H9 (cell line): Measurements from ENCODE around the gene LHFPL6. TPM values are rescaled to one million over a fixed set of nuclear protein-coding genes. Genes with fewer than 3 reads are reported as not detected.

Experiments used
- DNase-seq: peaks from one replicate; pipeline ENCODE4 v3.0.0-alpha.2; 2017
- H2AFZ ChIP-seq: one replicate; pipeline ENCODE4 v1.6.1; 2013; ENCODE audit warnings: mild to moderate bottlenecking, low read length, control low read depth, moderate library complexity
- H2AK5ac ChIP-seq: 2 replicates; pipeline ENCODE4 v1.6.1; 2013; ENCODE audit warnings: low read length, control low read depth, mixed read lengths; ENCODE audit not compliant: insufficient read length
- H2BK120ac ChIP-seq: one replicate; pipeline ENCODE4 v1.6.1; 2013; ENCODE audit warnings: low read depth, mild to moderate bottlenecking, low read length, control low read depth, inconsistent platforms; ENCODE audit not compliant: poor library complexity, severe bottlenecking
- H2BK12ac ChIP-seq: 2 replicates; pipeline ENCODE4 v1.6.1; 2013; ENCODE audit warnings: low read length, control low read depth, mixed read lengths, low read depth; ENCODE audit not compliant: insufficient read length
- H2BK15ac ChIP-seq: 2 replicates; pipeline ENCODE4 v1.6.1; 2013; ENCODE audit warnings: low read depth, low read length, control low read depth
- H2BK20ac ChIP-seq: one replicate; pipeline ENCODE4 v1.6.1; 2013; ENCODE audit warnings: low read depth, mild to moderate bottlenecking, low read length, control low read depth, inconsistent platforms; ENCODE audit not compliant: poor library complexity, severe bottlenecking
- H2BK5ac ChIP-seq: 2 replicates; pipeline ENCODE4 v1.6.1; 2013; ENCODE audit warnings: low read length, control low read depth, mixed read lengths; ENCODE audit not compliant: insufficient read length
- H3K14ac ChIP-seq: 2 replicates; pipeline ENCODE4 v1.6.1; 2013; ENCODE audit warnings: low read length, control low read depth; ENCODE audit not compliant: insufficient read depth
- H3K18ac ChIP-seq: 2 replicates; pipeline ENCODE4 v1.6.1; 2013; ENCODE audit warnings: low read depth, mild to moderate bottlenecking, mixed read lengths, low read length, control low read depth; ENCODE audit not compliant: insufficient read length
- H3K23ac ChIP-seq: 2 replicates; pipeline ENCODE4 v1.6.1; 2013; ENCODE audit warnings: low read length, control low read depth, mixed read lengths, low read depth; ENCODE audit not compliant: insufficient read length
- H3K23me2 ChIP-seq: 2 replicates; pipeline ENCODE4 v1.6.1; 2013; ENCODE audit warnings: low read depth, mild to moderate bottlenecking, mixed read lengths, low read length, control low read depth; ENCODE audit not compliant: insufficient read length, poor library complexity, severe bottlenecking
- H3K27ac ChIP-seq: 2 replicates; pipeline ENCODE4 v1.5.1; 2013; ENCODE audit warnings: low read length, control low read depth, mixed read lengths, low read depth; ENCODE audit not compliant: insufficient read length
- H3K27me3 ChIP-seq: 2 replicates; pipeline ENCODE4 v1.6.1; 2013; ENCODE audit warnings: low read length, control low read depth, inconsistent platforms; ENCODE audit not compliant: insufficient read depth
- H3K4ac ChIP-seq: 2 replicates; pipeline ENCODE4 v1.6.1; 2013; ENCODE audit warnings: low read depth, mild to moderate bottlenecking, control low read depth, inconsistent platforms, low read length, moderate library complexity
- H3K4me1 ChIP-seq: 2 replicates; pipeline ENCODE4 v1.6.1; 2013; ENCODE audit warnings: low read length, control low read depth, inconsistent platforms; ENCODE audit not compliant: insufficient read depth
- H3K4me2 ChIP-seq: 2 replicates; pipeline ENCODE4 v1.6.1; 2013; ENCODE audit warnings: low read length, control low read depth, mixed read lengths; ENCODE audit not compliant: insufficient read length, insufficient read depth
- H3K56ac ChIP-seq: 2 replicates; pipeline ENCODE4 v1.6.1; 2013; ENCODE audit warnings: low read depth, mild to moderate bottlenecking, mixed read lengths, low read length, control low read depth; ENCODE audit not compliant: insufficient read length
- H3K79me1 ChIP-seq: 2 replicates; pipeline ENCODE4 v1.6.1; 2013; ENCODE audit warnings: low read depth, mild to moderate bottlenecking, moderate library complexity, low read length, control low read depth, inconsistent platforms; ENCODE audit not compliant: insufficient read depth, poor library complexity, severe bottlenecking
- H3K79me2 ChIP-seq: 2 replicates; pipeline ENCODE4 v1.6.1; 2013; ENCODE audit warnings: low read length, control low read depth, inconsistent platforms; ENCODE audit not compliant: insufficient read depth
- H3K9ac ChIP-seq: 2 replicates; pipeline ENCODE4 v1.6.1; 2013; ENCODE audit warnings: low read length, control low read depth, mixed read lengths; ENCODE audit not compliant: insufficient read length; ENCODE audit errors: extremely low read depth
- H3K9me3 ChIP-seq: one replicate; pipeline ENCODE4 v1.6.1; 2013; ENCODE audit warnings: low read depth, low read length, inconsistent platforms; ENCODE audit not compliant: control insufficient read depth
- H3T11ph ChIP-seq: one replicate; pipeline ENCODE4 v1.6.1; 2013; ENCODE audit warnings: mild to moderate bottlenecking, low read length, control low read depth, inconsistent platforms
- H4K20me1 ChIP-seq: one replicate; pipeline ENCODE4 v1.6.1; 2013; ENCODE audit not compliant: control insufficient read depth, insufficient read length, insufficient read depth
- H4K5ac ChIP-seq: 2 replicates; pipeline ENCODE4 v1.6.1; 2013; ENCODE audit warnings: low read depth, mild to moderate bottlenecking, mixed read lengths, low read length, control low read depth; ENCODE audit not compliant: insufficient read length
- H4K8ac ChIP-seq: replicated peaks from 2 replicates; pipeline ENCODE4 v1.6.1; 2013; ENCODE audit warnings: low read length, control low read depth, mixed read lengths, low read depth; ENCODE audit not compliant: insufficient read length
- H4K91ac ChIP-seq: 2 replicates; pipeline ENCODE4 v1.6.1; 2013; ENCODE audit warnings: low read depth, mild to moderate bottlenecking, moderate library complexity, mixed read lengths, low read length, control low read depth; ENCODE audit not compliant: insufficient read length
- H3K27ac Mint-ChIP-seq, 3 experiments: 2 replicates in 2 of 3; 3 replicates in 1 of 3; pipeline ENCODE4 v1.8.0; 2020 to 2021; ENCODE audit warnings: mixed read lengths in 3 of 3, mild to moderate bottlenecking in 1 of 3, moderate library complexity in 1 of 3
- H3K27me3 Mint-ChIP-seq: 2 replicates; pipeline ENCODE4 v1.8.0; 2021; ENCODE audit warnings: low read depth, mild to moderate bottlenecking, moderate library complexity, mixed read lengths
- H3K36me3 Mint-ChIP-seq, 3 experiments: 2 replicates in 2 of 3; 3 replicates in 1 of 3; pipeline ENCODE4 v1.8.0; 2020 to 2021; ENCODE audit warnings: low read depth in 3 of 3, mixed read lengths in 3 of 3; ENCODE audit not compliant: insufficient read depth in 1 of 3
- H3K4me1 Mint-ChIP-seq, 2 experiments: 2 replicates each; pipeline ENCODE4 v1.8.0; 2020; ENCODE audit warnings: mixed read lengths in 2 of 2
- H3K4me3 Mint-ChIP-seq, 2 experiments: 2 replicates in 1 of 2; 3 replicates in 1 of 2; pipeline ENCODE4 v1.8.0; 2020 to 2021; ENCODE audit warnings: mild to moderate bottlenecking in 2 of 2, mixed read lengths in 2 of 2, moderate library complexity in 1 of 2
- H3K9me3 Mint-ChIP-seq, 2 experiments: 2 replicates in 1 of 2; 3 replicates in 1 of 2; pipeline ENCODE4 v1.8.0; 2020; ENCODE audit warnings: mild to moderate bottlenecking in 2 of 2, mixed read lengths in 2 of 2, moderate library complexity in 1 of 2
- WGBS: extraction: QIAGEN DNeasy Blood & Tissue Kit; methylation state at CpG from one replicate; pipeline ENCODE4 v1.1.7; 2013; ENCODE audit warnings: missing lambda C conversion rate, low lambda C conversion rate, mixed read lengths; ENCODE audit not compliant: insufficient read length; ENCODE audit errors: extremely low coverage; 5-methylcytosine and 5-hydroxymethylcytosine counted together
- total RNA-seq: library from RNA; stranded (reverse); gene quantifications from 2 replicates; pipeline ENCODE4 v1.2.1, GENCODE V29; 2021
- TF ChIP-seq, protein P1 (sequence below): fragments of 200-600 bp; sonication (generic); conservative IDR thresholded peaks from 3 replicates; pipeline ENCODE4 v1.8.0; 2021; ENCODE audit warnings: antibody characterized with exemption, mild to moderate bottlenecking

The LHFPL6 gene
- total RNA-seq, 1 experiment from 2014 or later, result 3.5 TPM

DNA sequence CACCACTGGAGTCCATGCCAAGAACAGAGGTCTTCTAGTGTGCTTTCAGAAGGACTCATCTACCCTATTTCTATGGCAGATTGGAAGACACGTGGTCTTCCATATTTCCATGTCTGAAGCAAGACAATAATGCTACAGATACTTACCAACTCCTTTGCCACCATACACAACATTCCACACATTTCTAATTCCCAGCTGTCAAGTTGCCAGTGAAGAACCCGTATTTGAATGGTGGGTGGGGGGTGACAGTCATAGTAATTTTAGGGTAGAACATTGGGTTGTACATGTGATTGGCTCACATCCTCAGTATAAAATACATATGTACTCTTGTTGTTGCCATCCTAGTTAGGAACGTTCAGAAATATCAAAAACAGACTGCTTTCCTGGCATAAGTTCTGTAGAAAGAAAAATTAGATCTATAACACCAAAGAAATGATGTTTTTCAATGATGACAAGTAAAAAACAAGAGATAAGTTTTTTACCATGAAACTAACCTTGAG is 69.3 kb downstream of the LHFPL6 start:
- H2BK20ac ChIP-seq, result no peak overlapping the region
- H3K4me1 ChIP-seq, result no peaks in the 10 kb centered on the region; the same call in 1 of the 2 replicates
- no peak overlapping the region for H3K4me2 ChIP-seq
- H3K79me2 ChIP-seq, result no peaks in the 10 kb centered on the region
- no peak overlapping the region for H3K4ac ChIP-seq
- no peak overlapping the region for H4K8ac ChIP-seq
- no peak overlapping the region for H2AFZ ChIP-seq
- Mint-ChIP-seq H3K4me1 (peaks cover 10 to 14% of the 10 kb centered on the region in 2 experiments), H3K27ac (no peak overlapping the region), H3K36me3 (no peaks in the 10 kb centered on the region), H3K4me3 (no peak overlapping the region), H3K27me3 (peaks cover 39% of the 10 kb centered on the region), H3K9me3 (no peaks in the 10 kb centered on the region; a peak in 1 of 5 replicates)
- H3K79me1 ChIP-seq, result no peaks in the 10 kb centered on the region
- no peak overlapping the region for H3K9ac ChIP-seq
- H2BK15ac ChIP-seq, result no peak overlapping the region
- no peak overlapping the region for H3K56ac ChIP-seq
- no peak overlapping the region for H2BK120ac ChIP-seq
- H3K27me3 ChIP-seq, result 0 out of 2 replicates have a peak, but pooled peaks cover 2% of the 10 kb centered on the region
- no peak overlapping the region for H2BK12ac ChIP-seq
- no CpG with 5 or more reads among the region's 3 CpGs for WGBS
- no peaks in the 10 kb centered on the region for H3K9me3 ChIP-seq
- TF ChIP-seq, protein P1, sequence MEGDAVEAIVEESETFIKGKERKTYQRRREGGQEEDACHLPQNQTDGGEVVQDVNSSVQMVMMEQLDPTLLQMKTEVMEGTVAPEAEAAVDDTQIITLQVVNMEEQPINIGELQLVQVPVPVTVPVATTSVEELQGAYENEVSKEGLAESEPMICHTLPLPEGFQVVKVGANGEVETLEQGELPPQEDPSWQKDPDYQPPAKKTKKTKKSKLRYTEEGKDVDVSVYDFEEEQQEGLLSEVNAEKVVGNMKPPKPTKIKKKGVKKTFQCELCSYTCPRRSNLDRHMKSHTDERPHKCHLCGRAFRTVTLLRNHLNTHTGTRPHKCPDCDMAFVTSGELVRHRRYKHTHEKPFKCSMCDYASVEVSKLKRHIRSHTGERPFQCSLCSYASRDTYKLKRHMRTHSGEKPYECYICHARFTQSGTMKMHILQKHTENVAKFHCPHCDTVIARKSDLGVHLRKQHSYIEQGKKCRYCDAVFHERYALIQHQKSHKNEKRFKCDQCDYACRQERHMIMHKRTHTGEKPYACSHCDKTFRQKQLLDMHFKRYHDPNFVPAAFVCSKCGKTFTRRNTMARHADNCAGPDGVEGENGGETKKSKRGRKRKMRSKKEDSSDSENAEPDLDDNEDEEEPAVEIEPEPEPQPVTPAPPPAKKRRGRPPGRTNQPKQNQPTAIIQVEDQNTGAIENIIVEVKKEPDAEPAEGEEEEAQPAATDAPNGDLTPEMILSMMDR, result no peak
- H3K18ac ChIP-seq, result no peak overlapping the region
- no peak overlapping the region for H3K27ac ChIP-seq
- no peak overlapping the region for H3K14ac ChIP-seq
- no peak overlapping the region for H4K5ac ChIP-seq
- H2BK5ac ChIP-seq, result no peak overlapping the region
- H4K20me1 ChIP-seq, result no peaks in the 10 kb centered on the region
- no peak overlapping the region for H2AK5ac ChIP-seq
- H3K23me2 ChIP-seq, result no peaks in the 10 kb centered on the region
- H4K91ac ChIP-seq, result no peak overlapping the region
- no peak overlapping the region for H3T11ph ChIP-seq
- no peak for DNase-seq
- no peak overlapping the region for H3K23ac ChIP-seq
